ENCODE data around the gene COQ7.

Gene COQ7

GRCh38 chr16:19067349-19068236 lies at the start of gene COQ7:
TSS of gene COQ7 (plus strand) at chr16:19067614. CDS start at chr16:19067665, 51 bp downstream.
- peak; percentile 98 to 99 for DNase-seq

- DNase-seq = no peak
Observed at GRCh38 chr16:19020689-19021088, 46.7 kb upstream of the COQ7 start.

GRCh38 chr16:19021747-19022146 lies 45.7 kb upstream of the COQ7 start:
- no peak for DNase-seq

- DNase-seq = no peak
Observed at GRCh38 chr16:19027416-19027815, 40.0 kb upstream of the COQ7 start.

GRCh38 chr16:19029980-19030379 lies 37.4 kb upstream of the COQ7 start:
- DNase-seq = no peak

- no peak for DNase-seq
Observed at GRCh38 chr16:19031738-19032137, 35.7 kb upstream of the COQ7 start.

GRCh38 chr16:19033761-19034160 lies 33.7 kb upstream of the COQ7 start:
- no peak for DNase-seq

- no peak for DNase-seq
Observed at GRCh38 chr16:19040400-19040799, 27.0 kb upstream of the COQ7 start.

- DNase-seq = no peak
Observed at GRCh38 chr16:19044769-19045168, 22.6 kb upstream of the COQ7 start.

GRCh38 chr16:19046062-19046461 lies 21.4 kb upstream of the COQ7 start:
- DNase-seq = no peak

GRCh38 chr16:19062706-19063105 lies 4.7 kb upstream of the COQ7 start:
- DNase-seq = no peak

GRCh38 chr16:19066988-19067348 lies 446 bp upstream of the COQ7 start:
- DNase-seq = no peak

GRCh38 chr16:19068237-19068815 lies 912 bp downstream of the COQ7 start:
- no peak for DNase-seq

- peak; percentile 60 to 74 for DNase-seq
Observed at GRCh38 chr16:19071811-19072777, 4.7 kb downstream of the COQ7 start.

- DNase-seq = no peak
Observed at GRCh38 chr16:19073344-19073743, 5.9 kb downstream of the COQ7 start.

GRCh38 chr16:19073863-19074262 lies 6.4 kb downstream of the COQ7 start:
- no peak for DNase-seq

GRCh38 chr16:19075511-19075910 lies 8.1 kb downstream of the COQ7 start:
- no peak for DNase-seq

- no peak for DNase-seq
Observed at GRCh38 chr16:19077879-19078278, 10.5 kb downstream of the COQ7 start.

- no peak for DNase-seq
Observed at GRCh38 chr16:19083670-19084069, 16.3 kb downstream of the COQ7 start.

GRCh38 chr16:19084139-19084538 lies 16.7 kb downstream of the COQ7 start:
- no peak for DNase-seq

- no peak for DNase-seq
Observed at GRCh38 chr16:19084879-19085278, 17.5 kb downstream of the COQ7 start.

GRCh38 chr16:19085679-19086200 lies 18.3 kb downstream of the COQ7 start:
- no peak for DNase-seq
